HG03354 (cell line): ENCODE results near the gene PTPRCAP.
"Not testable (repeated sequence)": the region's sequence is repeated elsewhere in the genome, so short reads cannot be mapped to it uniquely, and the experiment has no call there.

ENCODE experiments used
- ATAC-seq: cut with Tn5 transposase; IDR thresholded peaks from one replicate; pipeline ENCODE4 v1.9.1; 2021; ENCODE audit warnings: mild to moderate bottlenecking; ENCODE audit not compliant: unreplicated experiment, poor library complexity, severe bottlenecking

Gene PTPRCAP

GRCh38 chr11:67466367-67466766 is 28.9 kb upstream of the PTPRCAP start:
- ATAC-seq: no peak

GRCh38 chr11:67465530-67465929 is 28.0 kb upstream of the PTPRCAP start:
- ATAC-seq: not testable (repeated sequence)

- ATAC-seq: no peak
Measured at GRCh38 chr11:67465189-67465510, 27.7 kb upstream of the PTPRCAP start.

DNA sequence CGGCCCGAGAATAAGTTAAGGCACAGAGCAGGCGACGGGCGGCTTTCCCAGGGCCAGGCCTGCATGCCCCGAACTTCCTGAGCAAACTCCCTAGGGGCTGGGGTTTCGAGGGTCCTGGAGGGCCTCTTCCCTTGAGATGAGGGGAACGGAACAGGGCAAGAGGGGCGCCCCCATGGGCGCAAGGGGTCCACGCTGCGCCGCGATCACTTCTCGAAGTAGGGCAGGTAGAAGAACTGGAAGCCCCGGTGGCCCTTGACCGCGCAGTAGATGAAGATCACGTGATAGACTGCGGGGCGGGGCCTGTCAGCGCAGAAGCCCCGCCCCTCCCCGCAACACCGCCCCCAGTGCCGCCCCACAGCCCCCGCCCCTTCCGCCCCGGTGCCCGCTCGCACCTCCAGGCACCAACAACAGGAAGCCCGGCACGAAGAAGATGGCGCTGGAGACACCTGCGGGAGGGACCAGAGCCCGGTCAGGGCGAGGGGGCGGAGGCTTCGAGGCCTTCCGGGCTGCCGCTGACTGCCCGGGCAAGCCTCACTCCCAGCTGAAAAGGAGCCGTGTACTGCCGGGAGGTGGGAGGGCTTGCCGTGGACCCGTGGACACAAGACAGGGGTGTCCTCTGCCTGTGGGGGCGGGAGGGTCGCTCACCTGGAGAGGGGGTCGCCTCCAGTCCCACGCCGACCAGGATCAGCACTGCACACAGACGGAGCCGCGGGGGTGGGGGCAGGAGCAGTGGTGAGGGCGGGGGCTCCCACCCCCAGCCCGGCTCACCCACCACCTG is 27.1 kb upstream of the PTPRCAP start:
- peak; percentile 67 for ATAC-seq

- ATAC-seq: no peak
Measured at GRCh38 chr11:67463680-67464410, 26.4 kb upstream of the PTPRCAP start.

GRCh38 chr11:67463186-67463585 is 25.7 kb upstream of the PTPRCAP start:
- no peak for ATAC-seq

DNA sequence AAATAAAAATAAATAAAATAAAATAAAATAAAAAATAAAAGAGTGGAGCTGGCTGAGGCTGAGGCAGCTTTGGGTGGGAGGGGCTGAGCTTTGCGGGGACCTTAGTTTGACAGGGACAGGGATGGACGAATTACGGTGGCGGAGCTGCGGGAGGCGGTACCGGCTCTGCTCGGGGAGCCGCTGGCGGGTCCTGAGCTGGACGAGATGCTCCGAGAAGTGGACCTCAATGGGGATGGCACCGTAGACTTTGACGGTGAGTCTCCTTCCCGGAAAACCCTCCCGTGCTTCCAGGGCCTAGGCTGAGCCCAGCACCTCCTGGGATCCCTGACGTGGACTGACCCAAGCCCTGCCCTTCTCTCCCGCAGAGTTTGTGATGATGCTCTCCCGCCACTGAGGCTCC is 20.8 kb upstream of the PTPRCAP start:
- ATAC-seq: no peak

DNA sequence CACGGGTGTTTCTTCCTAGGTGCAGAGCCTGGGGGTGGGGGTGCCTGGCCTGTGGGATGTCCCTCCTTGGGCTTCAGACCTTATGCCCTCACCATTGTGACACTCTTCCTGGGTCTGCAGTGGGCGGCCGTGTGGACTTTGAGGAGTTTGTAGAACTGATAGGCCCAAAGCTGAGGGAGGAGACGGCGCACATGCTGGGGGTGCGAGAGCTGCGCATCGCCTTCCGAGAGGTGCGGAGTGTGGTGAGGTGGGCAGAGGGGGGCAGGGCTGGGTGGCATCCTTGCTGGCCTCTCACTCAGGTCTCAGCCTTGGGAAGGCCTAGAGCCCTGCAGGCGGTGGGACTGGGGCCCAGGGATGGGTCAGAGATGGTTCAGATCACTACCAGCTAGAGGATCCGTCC is 20.0 kb upstream of the PTPRCAP start:
- no peak for ATAC-seq

- no peak for ATAC-seq
Measured at GRCh38 chr11:67456068-67456705, 18.7 kb upstream of the PTPRCAP start.

DNA sequence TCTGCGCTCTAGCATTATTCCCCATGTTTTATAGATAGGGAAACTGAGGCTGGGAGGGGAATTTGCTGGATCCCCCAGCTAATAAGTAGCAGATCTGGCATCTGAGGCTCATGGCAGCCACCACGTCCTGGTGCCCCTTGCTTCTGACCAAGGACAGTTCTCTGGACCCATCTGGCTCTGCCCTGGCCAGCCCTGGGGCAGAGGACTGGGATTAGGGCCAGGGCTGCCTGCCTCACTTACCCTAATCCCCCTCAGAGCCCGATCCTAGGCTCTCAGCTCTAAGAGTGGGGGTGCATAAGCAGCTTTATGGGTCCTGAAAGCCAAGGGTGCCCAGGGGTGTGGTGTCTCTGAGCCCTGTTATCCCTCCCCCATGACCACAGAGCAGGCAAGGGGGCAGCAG is 17.6 kb upstream of the PTPRCAP start, which contains the start of gene CABP4:
TSS of gene CABP4 (plus strand) at position 301 of the 400 bp plus-strand sequence. CDS start at position 371, 70 bp downstream.
- no peak for ATAC-seq

DNA sequence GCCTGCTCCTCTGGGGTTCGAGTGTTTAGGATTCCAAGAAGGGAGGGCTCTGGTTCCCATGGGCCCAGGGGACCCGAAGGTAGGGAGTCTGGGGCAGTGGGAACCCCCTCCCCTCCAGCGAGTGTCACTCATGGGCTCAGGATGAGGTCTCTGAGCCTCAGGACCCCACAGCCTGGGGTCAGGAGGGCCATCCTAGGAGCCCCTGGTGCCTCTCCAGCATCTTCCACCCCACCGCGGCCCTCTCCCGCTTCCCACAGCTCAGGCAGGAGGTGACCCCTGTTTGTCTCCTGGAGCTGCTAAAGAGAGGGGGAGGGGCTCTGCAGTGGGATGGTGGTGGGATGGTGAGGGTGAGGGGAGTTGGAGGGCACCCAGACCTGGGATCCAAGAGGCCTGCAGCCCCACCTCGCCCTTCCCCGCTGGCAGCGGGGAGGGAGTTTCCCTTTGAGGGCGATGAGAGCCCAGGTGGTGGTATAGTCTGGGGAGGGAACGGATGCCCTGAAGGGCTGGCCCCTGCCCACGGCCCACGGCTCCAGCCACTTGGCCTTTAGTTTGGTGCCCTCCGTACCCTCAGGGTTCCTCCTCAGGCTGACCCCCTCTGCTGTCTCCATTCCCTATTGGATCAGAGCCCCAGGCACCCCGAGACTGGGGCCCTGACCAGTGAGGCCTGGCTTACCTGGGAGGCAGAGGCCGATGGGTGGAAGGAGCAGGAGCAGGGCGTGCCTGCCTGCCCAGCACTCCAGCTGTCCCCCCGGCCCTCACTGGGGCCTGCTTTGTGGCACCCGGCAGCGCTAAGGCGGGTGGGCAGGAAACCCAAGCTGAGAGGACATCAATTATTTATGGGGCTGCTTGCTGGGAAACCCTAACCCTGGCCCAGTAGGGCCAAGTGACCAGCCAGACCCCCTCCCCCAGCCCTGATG is 16.6 kb upstream of the PTPRCAP start:
- no peak for ATAC-seq

DNA sequence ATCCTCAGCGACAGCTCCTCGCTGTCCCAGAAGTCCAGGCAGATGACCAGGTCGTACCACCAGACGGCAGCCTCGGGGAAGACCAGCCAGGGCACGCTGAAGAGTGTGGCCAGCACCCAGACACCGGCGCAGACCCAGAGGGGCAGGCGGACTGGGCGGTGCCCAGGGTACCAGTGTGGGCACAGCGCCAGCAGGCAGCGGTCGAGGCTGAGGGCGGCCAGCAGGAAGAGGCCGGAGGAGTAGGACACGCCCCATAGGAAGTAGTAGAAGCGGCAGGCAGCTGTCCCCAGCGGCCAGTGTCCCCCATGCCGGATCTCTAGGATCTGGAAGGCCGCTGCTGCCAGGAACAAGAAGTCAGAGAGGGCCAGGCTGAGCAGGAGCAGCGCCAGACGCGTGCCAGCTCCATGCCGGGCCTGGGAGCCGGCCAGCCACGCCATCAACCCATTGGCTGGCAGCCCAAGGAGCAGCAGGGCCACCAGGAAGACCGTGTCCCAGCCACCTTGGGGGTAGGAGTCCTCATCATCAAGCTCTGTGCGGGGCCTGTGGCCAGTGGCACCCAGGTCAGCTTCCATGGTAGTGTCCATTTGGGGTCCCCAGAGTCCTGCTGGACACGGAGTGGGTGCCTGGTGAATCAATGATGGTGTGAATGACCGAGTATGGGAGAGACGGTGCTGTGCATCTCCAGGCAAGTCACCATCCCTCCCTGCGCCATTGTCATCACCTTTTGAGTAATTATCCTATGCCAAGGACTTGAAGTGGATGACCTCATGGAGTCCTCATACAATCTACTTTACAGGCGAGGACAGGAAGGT is 14.9 kb upstream of the PTPRCAP start, which contains the start of gene GPR152:
TSS of gene GPR152 (minus strand) at position 589 of the 812 bp plus-strand sequence. CDS start at position 584, 5 bp downstream.
- ATAC-seq: no peak

GRCh38 chr11:67451658-67451976 is 14.1 kb upstream of the PTPRCAP start:
- no peak for ATAC-seq

DNA sequence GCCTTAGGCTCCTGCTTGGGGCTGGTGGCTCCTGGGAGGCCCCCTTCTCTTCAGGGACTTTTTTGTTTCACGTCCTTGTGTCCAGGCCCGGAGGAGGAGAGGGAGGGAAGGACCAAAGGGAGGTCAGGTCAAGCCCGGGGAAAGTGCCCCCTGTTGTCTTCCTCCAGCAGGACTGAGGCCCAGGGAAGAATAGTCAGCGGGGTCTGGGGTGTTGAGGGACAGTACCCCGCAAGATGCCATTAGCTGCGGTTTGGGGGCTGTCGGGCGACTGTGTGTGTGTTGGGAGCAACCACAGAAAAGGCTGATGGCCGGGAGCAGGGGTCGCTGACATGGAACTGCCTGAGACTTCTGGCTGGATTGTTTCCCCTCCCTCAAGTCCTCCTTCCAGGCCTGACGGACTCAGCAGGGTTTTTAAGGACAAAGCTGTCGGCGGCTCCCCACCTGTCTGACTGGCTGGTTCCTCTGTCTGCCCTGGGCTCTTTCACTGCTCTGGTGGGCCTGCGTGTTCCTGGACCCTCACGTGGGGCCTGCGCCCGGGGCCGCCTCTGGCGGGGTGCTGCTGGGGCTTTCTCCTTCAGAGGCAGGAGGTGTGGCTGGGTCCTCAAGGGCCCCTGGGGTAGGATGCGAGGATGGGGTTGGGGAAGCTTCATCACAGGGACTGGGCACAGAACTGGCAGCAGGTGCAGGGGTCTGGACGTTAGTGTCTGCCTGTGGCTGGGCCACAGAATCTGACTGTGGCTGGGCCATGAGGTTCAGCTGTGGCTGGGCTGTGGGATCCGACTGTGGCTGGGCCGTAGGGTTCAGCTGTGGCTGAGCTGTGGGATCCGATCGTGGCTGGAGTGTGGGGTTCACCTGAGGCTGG is 13.5 kb upstream of the PTPRCAP start:
- no peak for ATAC-seq

- no peak for ATAC-seq
Measured at GRCh38 chr11:67449116-67449844, 11.8 kb upstream of the PTPRCAP start.

DNA sequence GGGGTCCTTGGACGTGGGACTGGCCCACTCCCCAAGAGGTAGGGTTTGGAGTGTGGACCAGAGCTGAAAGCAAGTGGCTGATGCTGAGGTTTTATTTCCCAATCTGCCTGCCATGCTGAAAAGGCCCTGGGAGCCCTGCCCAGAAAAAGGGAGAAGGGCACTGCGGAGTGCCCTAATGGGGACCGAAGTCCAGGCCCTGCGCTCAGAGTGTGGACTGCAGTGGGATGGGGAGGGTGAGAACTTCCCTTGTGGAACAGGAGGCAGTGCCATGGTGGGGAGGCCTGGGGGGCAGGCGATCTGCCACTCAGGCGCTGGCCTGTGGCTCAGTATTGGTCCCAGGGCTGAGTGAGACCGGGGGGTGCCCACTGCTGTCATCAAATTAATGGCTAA is 10.7 kb upstream of the PTPRCAP start:
- ATAC-seq: no peak

DNA sequence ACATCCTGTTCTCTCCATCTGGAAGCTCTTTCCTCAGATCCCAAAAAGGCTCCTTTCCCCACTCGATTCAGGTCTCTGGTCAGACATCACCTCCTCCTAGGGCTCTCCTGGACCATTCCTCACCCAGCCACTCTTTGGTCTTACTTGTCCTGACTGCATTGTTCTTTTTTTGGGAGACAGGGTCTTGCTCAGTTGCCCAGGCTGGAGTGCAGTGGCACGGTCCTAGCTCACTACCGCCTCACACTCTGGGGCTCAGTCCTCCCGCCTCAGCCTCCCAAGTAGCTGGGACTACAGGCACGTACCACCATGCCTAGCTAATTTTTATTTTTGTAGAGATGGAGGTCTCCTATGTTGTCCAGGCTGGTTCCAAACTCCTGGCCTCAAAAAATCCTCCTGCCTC is 8.0 kb upstream of the PTPRCAP start:
- no peak for ATAC-seq
